IMR-90 (cell line): ENCODE results near the gene CD6. TPM values are rescaled to one million over a fixed set of nuclear protein-coding genes. Genes with fewer than 3 reads are reported as not detected.

ENCODE experiments used
- ATAC-seq: fragments of 200-7000 bp; cut with Tn5 transposase; 2 replicates; pipeline ENCODE4 v1.9.1; 2020; ENCODE audit warnings: low read depth, mild to moderate bottlenecking, moderate library complexity
- BruUV-seq: library from RNA; stranded (reverse); fragments of 400-500 nt; replicated peaks from 2 replicates; lab custom pipeline; 2021; lab: Mats Ljungman, UMichigan
- CTCF ChIA-PET: fragments of 300-600 bp; formaldehyde crosslinking; extraction: SDS; loops from one replicate; lab custom pipeline; 2021; ENCODE audit warnings: antibody characterized with exemption; lab: Yijun Ruan, JAX
- POLR2A ChIA-PET: fragments of 300-600 bp; sonication (Branson Sonifier 250); formaldehyde crosslinking; loops from one replicate; lab custom pipeline; 2022; ENCODE audit warnings: antibody characterized with exemption; ENCODE audit not compliant: unreplicated experiment; lab: Charles Lee
- DNase-seq: peaks from one replicate; pipeline ENCODE4 v3.0.0; 2013
- H2AFZ ChIP-seq: replicated peaks from 2 replicates; pipeline ENCODE3; 2013; ENCODE audit warnings: low read length, mild to moderate bottlenecking; ENCODE audit not compliant: poor library complexity
- H2AK5ac ChIP-seq: 2 replicates; pipeline ENCODE4 v1.6.1; 2013; ENCODE audit warnings: low read depth, low read length, inconsistent platforms
- H2AK9ac ChIP-seq: replicated peaks from 2 replicates; pipeline ENCODE3; 2013; ENCODE audit warnings: mild to moderate bottlenecking, low read depth, low read length, moderate library complexity; ENCODE audit not compliant: poor library complexity
- H2BK120ac ChIP-seq: 2 replicates; pipeline ENCODE4 v1.6.1; 2013; ENCODE audit warnings: low read depth, low read length, inconsistent platforms
- H2BK15ac ChIP-seq: 3 replicates; pipeline ENCODE4 v1.6.1; 2013; ENCODE audit warnings: low read depth, low read length, inconsistent platforms
- H2BK20ac ChIP-seq: 2 replicates; pipeline ENCODE4 v1.6.1; 2013; ENCODE audit warnings: low read depth, mild to moderate bottlenecking, inconsistent platforms, low read length, moderate library complexity
- H2BK5ac ChIP-seq: 2 replicates; pipeline ENCODE4 v1.6.1; 2013; ENCODE audit warnings: mild to moderate bottlenecking, low read depth, low read length, inconsistent platforms; ENCODE audit not compliant: poor library complexity, severe bottlenecking
- H3K14ac ChIP-seq: replicated peaks from 2 replicates; pipeline ENCODE4 v1.6.1; 2013; ENCODE audit warnings: low read depth, low read length, inconsistent platforms
- H3K18ac ChIP-seq: 2 replicates; pipeline ENCODE4 v1.6.1; 2013; ENCODE audit warnings: low read depth, low read length, control low read depth
- H3K23ac ChIP-seq: 2 replicates; pipeline ENCODE4 v1.6.1; 2013; ENCODE audit warnings: low read depth, low read length, inconsistent platforms
- H3K27ac ChIP-seq: 2 replicates; pipeline ENCODE4 v1.5.1; 2013; ENCODE audit warnings: mild to moderate bottlenecking, control low read depth, low read length; ENCODE audit not compliant: insufficient read depth
- H3K27me3 ChIP-seq: 2 replicates; pipeline ENCODE4 v1.6.1; 2013; ENCODE audit warnings: low read length; ENCODE audit not compliant: control insufficient read depth, insufficient read depth
- H3K36me3 ChIP-seq: 2 replicates; pipeline ENCODE4 v1.6.1; 2013; ENCODE audit warnings: low read length, mixed read lengths; ENCODE audit not compliant: control insufficient read depth, insufficient read depth
- H3K4ac ChIP-seq: 2 replicates; pipeline ENCODE4 v1.6.1; 2013; ENCODE audit warnings: low read depth, low read length, inconsistent platforms
- H3K4me1 ChIP-seq: 2 replicates; pipeline ENCODE4 v1.6.1; 2013; ENCODE audit warnings: low read length, mixed read lengths; ENCODE audit not compliant: control insufficient read depth, insufficient read depth
- H3K4me2 ChIP-seq: 2 replicates; pipeline ENCODE4 v1.6.1; 2013; ENCODE audit warnings: low read depth, mild to moderate bottlenecking, control low read depth, low read length, moderate library complexity
- H3K4me3 ChIP-seq: 2 replicates; pipeline ENCODE4 v1.5.1; 2013; ENCODE audit warnings: low read depth, mild to moderate bottlenecking, control low read depth, low read length, moderate library complexity; ENCODE audit not compliant: insufficient read depth
- H3K56ac ChIP-seq: 2 replicates; pipeline ENCODE4 v1.6.1; 2013; ENCODE audit warnings: low read length, inconsistent platforms; ENCODE audit not compliant: insufficient read depth; ENCODE audit errors: extremely low read depth
- H3K79me1 ChIP-seq, 2 experiments: 2 replicates each; pipeline ENCODE4 v1.6.1; 2013; ENCODE audit warnings: low read length in 2 of 2, inconsistent platforms in 1 of 2, low read depth in 1 of 2
- H3K9ac ChIP-seq: 2 replicates; pipeline ENCODE4 v1.6.1; 2013; ENCODE audit warnings: low read depth, low read length, control low read depth
- H3K9me1 ChIP-seq: 2 replicates; pipeline ENCODE4 v1.6.1; 2013; ENCODE audit warnings: low read length, inconsistent platforms; ENCODE audit not compliant: insufficient read depth
- H3K9me3 ChIP-seq: 2 replicates; pipeline ENCODE4 v1.6.1; 2013; ENCODE audit warnings: low read length; ENCODE audit not compliant: control insufficient read depth, insufficient read depth
- H4K20me1 ChIP-seq: 2 replicates; pipeline ENCODE4 v1.6.1; 2013; ENCODE audit warnings: low read length, inconsistent platforms; ENCODE audit not compliant: insufficient read depth
- H4K5ac ChIP-seq: 2 replicates; pipeline ENCODE4 v1.6.1; 2013; ENCODE audit warnings: mild to moderate bottlenecking, low read depth, low read length, control low read depth
- H4K8ac ChIP-seq, 2 experiments: 2 replicates each; pipeline ENCODE4 v1.6.1; 2013; ENCODE audit warnings: low read depth in 2 of 2, low read length in 2 of 2, control low read depth in 1 of 2, inconsistent platforms in 1 of 2
- H4K91ac ChIP-seq: 2 replicates; pipeline ENCODE4 v1.6.1; 2013; ENCODE audit warnings: low read depth, low read length, inconsistent platforms; ENCODE audit not compliant: insufficient read depth
- BHLHE40 ChIP-seq: fragments of 150-350 bp; IDR thresholded peaks from 2 replicates; pipeline ENCODE4 v1.6.1; 2016; ENCODE audit warnings: mild to moderate bottlenecking, low read depth, low read length
- ELK1 ChIP-seq: fragments of 150-350 bp; IDR thresholded peaks from 2 replicates; pipeline ENCODE4 v1.6.1; 2016; ENCODE audit warnings: low read depth, mild to moderate bottlenecking, low read length, moderate library complexity, borderline replicate concordance
- FOS ChIP-seq: fragments of 150-350 bp; IDR thresholded peaks from 2 replicates; pipeline ENCODE4 v1.6.1; 2016; ENCODE audit warnings: low read depth, low read length
- MAZ ChIP-seq: IDR thresholded peaks from 2 replicates; pipeline ENCODE4 v1.6.1; 2012; ENCODE audit warnings: low read depth, mild to moderate bottlenecking, low read length, improper control_type of control experiment, moderate library complexity, borderline replicate concordance
- NFE2L2 ChIP-seq: fragments of 150-350 bp; IDR thresholded peaks from 2 replicates; pipeline ENCODE4 v1.6.1; 2016; ENCODE audit warnings: low read depth, mild to moderate bottlenecking, low read length
- POLR2A ChIP-seq: IDR thresholded peaks from 2 replicates; pipeline ENCODE4 v1.6.1; 2012; ENCODE audit warnings: mild to moderate bottlenecking, low read depth, low read length
- RCOR1 ChIP-seq: IDR thresholded peaks from 2 replicates; pipeline ENCODE4 v1.6.1; 2012; ENCODE audit warnings: mild to moderate bottlenecking, low read length, improper control_type of control experiment; ENCODE audit not compliant: insufficient replicate concordance
- RFX5 ChIP-seq: IDR thresholded peaks from 2 replicates; pipeline ENCODE4 v1.8.0; 2012; ENCODE audit warnings: low read depth, mild to moderate bottlenecking, low read length, moderate library complexity
- USF2 ChIP-seq: fragments of 150-350 bp; IDR thresholded peaks from 2 replicates; pipeline ENCODE4 v1.6.1; 2017; ENCODE audit warnings: mild to moderate bottlenecking, antibody characterized with exemption, low read length, low read depth
- WGBS, 2 experiments: methylation state at CpG; one replicate each; pipeline versions ENCODE4 v1.1.5 to v1.1.7; 2013; ENCODE audit warnings: missing lambda C conversion rate in 2 of 2; ENCODE audit not compliant: insufficient read length in 1 of 2; ENCODE audit errors: extremely low coverage in 2 of 2; 5-methylcytosine and 5-hydroxymethylcytosine counted together
- dilution Hi-C: fragments of 300-500 bp; cut with HindIII; formaldehyde crosslinking; loops from one replicate; pipeline ENCODE4 v1.14.3; 2018; ENCODE audit warnings: low sequenced_read_pairs; ENCODE audit not compliant: unreplicated experiment
- in situ Hi-C: fragments of 300-500 bp; cut with MboI; formaldehyde crosslinking; loops from 3 replicates; pipeline ENCODE4 v1.14.3; 2019; ENCODE audit warnings: low sequenced_read_pairs, inconsistent platforms, mixed read lengths
- intact Hi-C: fragments of 100-400 bp; cut with micrococcal nuclease; formaldehyde crosslinking; loops from 2 replicates; pipeline ENCODE4 v1.10.0; 2022
- polyA plus RNA-seq, 3 experiments: library from polyadenylated mRNA; depleted of rRNA; stranded (reverse); fragments of >200 nt; gene quantifications; 2 replicates each; pipeline ENCODE4 v1.2.3, GENCODE V29; 2012; ENCODE audit warnings: low replicate concordance in 1 of 3
- total RNA-seq: library from RNA; depleted of rRNA; stranded (reverse); fragments of >200 nt; gene quantifications from 2 replicates; pipeline ENCODE4 v1.2.3, GENCODE V29; 2012

Gene CD6
- total and polyA plus RNA-seq, 2 of the 4 experiments (the other 2 are of a cell fraction), result not detected

- H3K9me3 ChIP-seq, result no peaks in the 10 kb centered on the region
- no peak overlapping the region for H3K4ac ChIP-seq
- no peak overlapping the region for H4K5ac ChIP-seq
- H3K4me3 ChIP-seq, result no peak overlapping the region
- ChIA-PET POLR2A (no interaction called here), CTCF (no interaction called here)
- peaks cover 28% of the 10 kb centered on the region for H3K27me3 ChIP-seq
- TF ChIP-seq RFX5, result no peak
- TF ChIP-seq ELK1, result no peak
- no peak for TF ChIP-seq USF2
- TF ChIP-seq POLR2A, result no peak
- no peak for TF ChIP-seq MAZ
- no peak for TF ChIP-seq FOS
- TF ChIP-seq BHLHE40, result no peak
- no peak for TF ChIP-seq RCOR1
- no peak for TF ChIP-seq NFE2L2
- no peak overlapping the region for H4K91ac ChIP-seq
- ATAC-seq (no peak), DNase-seq (no peak)
- H3K4me2 ChIP-seq, result no peak overlapping the region
- H2AK9ac ChIP-seq, result no peak overlapping the region
- H2BK15ac ChIP-seq, result no peak overlapping the region
- no peak overlapping the region for H2BK120ac ChIP-seq
- no peak overlapping the region for H3K23ac ChIP-seq
- H2AFZ ChIP-seq, result no peak overlapping the region
- H3K36me3 ChIP-seq, result no peaks in the 10 kb centered on the region
- WGBS, 2 experiments, result 51% methylated on average over 3 of the region's 6 CpGs; no CpG with 5 or more reads in 1 of the 2 experiments
- H3K27ac ChIP-seq, result no peak overlapping the region
- intact Hi-C loops (no loop called here), in situ Hi-C loops (no loop called here), dilution Hi-C loops (no loop called here)
- no peak overlapping the region for H2AK5ac ChIP-seq
- H4K8ac ChIP-seq, result no peak overlapping the region
- H3K4me1 ChIP-seq, result peaks cover 1% of the 10 kb centered on the region; the same call in 1 of the 2 replicates
- BruUV-seq, result no TSS peak
- H3K79me1 ChIP-seq, result no peaks in the 10 kb centered on the region
- H3K9me1 ChIP-seq, result no peaks in the 10 kb centered on the region
- H3K9ac ChIP-seq, result no peak overlapping the region
- no peak overlapping the region for H2BK5ac ChIP-seq
- no peak overlapping the region for H3K14ac ChIP-seq
- H3K56ac ChIP-seq, result no peak overlapping the region
- no peaks in the 10 kb centered on the region for H4K20me1 ChIP-seq
- no peak overlapping the region for H2BK20ac ChIP-seq
- H3K18ac ChIP-seq, result no peak overlapping the region
Measured at GRCh38 chr11:61056571-61056970, 85.1 kb downstream of the CD6 start.
